B cell (primary cell): ENCODE data around the gene SFXN4. TPM values are rescaled to one million over a fixed set of nuclear protein-coding genes. Genes with fewer than 3 reads are reported as not detected.

Experiments used
- ATAC-seq: fragments of 200-7000 bp; cut with Tn5 transposase; one replicate; pipeline ENCODE4 v1.10.0; 2021; ENCODE audit warnings: low read depth, mild to moderate bottlenecking, moderate number of reproducible peaks, moderate library complexity
- CTCF ChIA-PET: fragments of 350-600 bp; sonication (Branson Sonifier 250); formaldehyde crosslinking; loops from one replicate; lab custom pipeline; 2021; ENCODE audit warnings: antibody characterized with exemption, inconsistent platforms; lab: Charles Lee
- POLR2A ChIA-PET: fragments of 350-600 bp; sonication (Branson Sonifier 250); formaldehyde crosslinking; loops from one replicate; lab custom pipeline; 2021; ENCODE audit warnings: antibody characterized with exemption; lab: Charles Lee
- DNase-seq: peaks from one replicate; pipeline ENCODE4 v3.0.0; 2013
- H2AFZ ChIP-seq: 2 replicates; pipeline ENCODE4 v1.6.1; 2012; ENCODE audit warnings: mild to moderate bottlenecking, low read depth, low read length; ENCODE audit not compliant: insufficient read depth, poor library complexity, severe bottlenecking
- H3K27ac ChIP-seq, 2 donors: 1 replicate in 1 of 2; 2 replicates in 1 of 2; pipeline ENCODE4 v1.5.1; 2012 to 2013; ENCODE audit warnings: low read length in 2 of 2, mild to moderate bottlenecking in 2 of 2, moderate library complexity in 1 of 2
- H3K27me3 ChIP-seq, 4 experiments: fragments of 200-600 bp in 1 of 4; sonication (generic) in 1 of 4; replicated peaks in 1 of 4; 1 replicate in 2 of 4; 2 replicates in 2 of 4; pipeline versions ENCODE4 v1.6.1 to v1.7.0; 2013 to 2016; ENCODE audit warnings: low read length in 3 of 4, mild to moderate bottlenecking in 2 of 4, mixed read lengths in 1 of 4, moderate library complexity in 1 of 4; ENCODE audit not compliant: insufficient read depth in 4 of 4, control insufficient read depth in 3 of 4; ENCODE audit errors: control extremely low read depth in 1 of 4
- H3K36me3 ChIP-seq, 2 experiments: replicated peaks in 1 of 2; 1 replicate in 1 of 2; 2 replicates in 1 of 2; pipeline versions ENCODE4 v1.6.1 to v1.7.1; 2013; ENCODE audit warnings: low read length in 1 of 2; ENCODE audit not compliant: insufficient read depth in 2 of 2, control insufficient read depth in 1 of 2; ENCODE audit errors: control extremely low read depth in 1 of 2, extremely low read depth in 1 of 2
- H3K4me1 ChIP-seq, 2 donors: fragments of 200-600 bp in 1 of 2; sonication (generic) in 1 of 2; 1 replicate in 1 of 2; 2 replicates in 1 of 2; pipeline versions ENCODE4 v1.5.1 to v1.6.1; 2013 to 2017; ENCODE audit warnings: low read length in 2 of 2; ENCODE audit not compliant: control insufficient read depth in 2 of 2, insufficient read depth in 2 of 2
- H3K4me2 ChIP-seq: replicated peaks from 2 replicates; pipeline ENCODE3; 2012; ENCODE audit warnings: mild to moderate bottlenecking, low read depth, low read length; ENCODE audit not compliant: poor library complexity, severe bottlenecking
- H3K4me3 ChIP-seq, 5 experiments: fragments of 200-600 bp in 1 of 5; sonication (generic) in 1 of 5; 1 replicate in 3 of 5; 2 replicates in 2 of 5; pipeline versions ENCODE4 v1.5.1 to v1.7.0; 2011 to 2016; ENCODE audit warnings: low read length in 4 of 5, mild to moderate bottlenecking in 4 of 5, low read depth in 2 of 5, control low read depth in 1 of 5, moderate library complexity in 1 of 5; ENCODE audit not compliant: insufficient read depth in 1 of 5; ENCODE audit errors: control extremely low read depth in 1 of 5, extremely low read depth in 1 of 5
- H3K79me2 ChIP-seq: fragments of 200-600 bp; sonication (generic); one replicate; pipeline ENCODE4 v1.6.0; 2016; ENCODE audit warnings: low read length; ENCODE audit not compliant: control insufficient read depth, insufficient read depth
- H3K9ac ChIP-seq: fragments of 200-600 bp; sonication (generic); 2 replicates; pipeline ENCODE4 v1.6.1; 2017; ENCODE audit warnings: mild to moderate bottlenecking, low read length, moderate library complexity
- H3K9me3 ChIP-seq, 3 donors: one replicate each; pipeline versions ENCODE4 v1.6.1 to v1.7.1; 2013; ENCODE audit warnings: low read length in 2 of 3; ENCODE audit not compliant: control insufficient read depth in 2 of 3, insufficient read depth in 1 of 3; ENCODE audit errors: control extremely low read depth in 1 of 3
- H4K20me1 ChIP-seq: 2 replicates; pipeline ENCODE4 v1.6.0; 2012; ENCODE audit warnings: mild to moderate bottlenecking, low read length; ENCODE audit not compliant: insufficient read depth, control insufficient read depth, poor library complexity, severe bottlenecking
- H3K27ac Mint-ChIP-seq: one replicate; pipeline ENCODE4 v1.8.0; 2021; ENCODE audit warnings: mixed read lengths
- H3K27me3 Mint-ChIP-seq: one replicate; pipeline ENCODE4 v1.8.0; 2021; ENCODE audit warnings: mixed read lengths
- H3K4me1 Mint-ChIP-seq: one replicate; pipeline ENCODE4 v1.8.0; 2021; ENCODE audit warnings: mixed read lengths
- H3K4me3 Mint-ChIP-seq: one replicate; pipeline ENCODE4 v1.8.0; 2021; ENCODE audit warnings: mixed read lengths
- H3K9me3 Mint-ChIP-seq: one replicate; pipeline ENCODE4 v1.8.0; 2022; ENCODE audit warnings: mixed read lengths; ENCODE audit not compliant: insufficient read depth
- EZH2 ChIP-seq: IDR thresholded peaks from 2 replicates; pipeline ENCODE4 v1.6.1; 2012; ENCODE audit warnings: borderline replicate concordance, low read depth, mild to moderate bottlenecking, moderate library complexity, low read length; ENCODE audit not compliant: insufficient read depth, poor library complexity, severe bottlenecking
- WGBS: methylation state at CpG from one replicate; pipeline ENCODE4 v1.1.5; 2013; ENCODE audit warnings: missing lambda C conversion rate; ENCODE audit not compliant: insufficient coverage; 5-methylcytosine and 5-hydroxymethylcytosine counted together
- intact Hi-C: fragments of 100-400 bp; cut with micrococcal nuclease; formaldehyde crosslinking; loops from one replicate; pipeline ENCODE4 v1.10.0; 2022
- polyA plus RNA-seq: library from polyadenylated mRNA; depleted of rRNA; stranded (reverse); fragments of >200 nt; gene quantifications from 2 replicates; pipeline ENCODE4 v1.2.3, GENCODE V29; 2012
- total RNA-seq, 2 donors: library from RNA; stranded (reverse); fragments of 120-200 nt in 1 of 2; gene quantifications; 1 replicate in 1 of 2; 2 replicates in 1 of 2; pipeline versions ENCODE4 v1.2.3 to v1.2.4, GENCODE V29; 2013 to 2022
- TF ChIP-seq, protein P1 (sequence below): fragments of 200-600 bp; IDR thresholded peaks from one replicate; pipeline ENCODE4 v1.8.0; 2022; ENCODE audit warnings: antibody characterized with exemption, mild to moderate bottlenecking

SFXN4 gene
- total and polyA plus RNA-seq, 2 donors (not counting 1 experiment from before 2014, with no cell fraction given) = 9.8 to 15.4 TPM

DNA sequence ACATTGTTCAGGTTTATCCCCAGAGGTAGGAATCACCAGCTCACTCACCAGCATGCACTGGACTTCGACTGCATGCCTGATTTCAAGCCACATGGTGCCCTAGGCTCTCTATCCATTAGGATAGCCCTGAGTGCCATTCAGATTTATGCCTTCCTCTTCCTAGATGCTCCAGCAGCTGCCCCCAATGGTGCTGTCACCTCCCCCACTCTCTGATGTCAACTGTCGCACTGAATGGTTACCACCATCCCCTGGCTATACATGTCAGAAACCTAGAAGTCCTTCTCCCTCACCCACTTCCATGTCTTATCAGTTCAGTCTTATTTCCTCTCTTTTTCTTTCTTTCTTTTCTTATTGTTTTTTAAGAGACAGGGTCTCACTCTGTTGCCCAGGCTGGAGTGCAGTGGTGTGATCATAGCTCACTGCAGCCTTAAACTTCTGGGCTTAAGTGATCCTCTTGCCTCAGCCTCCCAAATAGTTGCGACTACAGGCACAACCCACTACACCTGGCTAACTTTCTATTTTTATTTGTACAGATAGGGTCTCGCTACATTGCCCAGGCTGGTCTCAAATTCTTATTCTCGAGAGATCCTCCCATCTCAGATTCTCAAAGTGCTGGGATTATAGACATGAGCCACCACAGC, 2.9 kb downstream of the SFXN4 start:
- Histone ChIP-seq H3K9me3 (no peaks in the 10 kb centered on the region), H2AFZ (no peak overlapping the region), H3K4me2 (no peak overlapping the region), H4K20me1 (no peaks in the 10 kb centered on the region), H3K27me3 (no peaks in the 10 kb centered on the region), H3K4me3 (no peak overlapping the region), H3K36me3 (peaks cover 0 to 20% of the 10 kb centered on the region in 2 experiments), H3K9ac (no peak overlapping the region), H3K27ac (no peak overlapping the region), H3K79me2 (no peaks in the 10 kb centered on the region), H3K4me1 (peaks cover 7 to 19% of the 10 kb centered on the region in 2 donors)
- no peak for DNase-seq
- Mint-ChIP-seq H3K27me3 (no peaks in the 10 kb centered on the region), H3K9me3 (no peaks in the 10 kb centered on the region), H3K4me3 (no peak overlapping the region), H3K27ac (no peak overlapping the region), H3K4me1 (peaks cover 20% of the 10 kb centered on the region)
- ChIA-PET CTCF (no interaction called here), POLR2A (no interaction called here)
- TF ChIP-seq EZH2 = no peak
- TF ChIP-seq, protein P1, sequence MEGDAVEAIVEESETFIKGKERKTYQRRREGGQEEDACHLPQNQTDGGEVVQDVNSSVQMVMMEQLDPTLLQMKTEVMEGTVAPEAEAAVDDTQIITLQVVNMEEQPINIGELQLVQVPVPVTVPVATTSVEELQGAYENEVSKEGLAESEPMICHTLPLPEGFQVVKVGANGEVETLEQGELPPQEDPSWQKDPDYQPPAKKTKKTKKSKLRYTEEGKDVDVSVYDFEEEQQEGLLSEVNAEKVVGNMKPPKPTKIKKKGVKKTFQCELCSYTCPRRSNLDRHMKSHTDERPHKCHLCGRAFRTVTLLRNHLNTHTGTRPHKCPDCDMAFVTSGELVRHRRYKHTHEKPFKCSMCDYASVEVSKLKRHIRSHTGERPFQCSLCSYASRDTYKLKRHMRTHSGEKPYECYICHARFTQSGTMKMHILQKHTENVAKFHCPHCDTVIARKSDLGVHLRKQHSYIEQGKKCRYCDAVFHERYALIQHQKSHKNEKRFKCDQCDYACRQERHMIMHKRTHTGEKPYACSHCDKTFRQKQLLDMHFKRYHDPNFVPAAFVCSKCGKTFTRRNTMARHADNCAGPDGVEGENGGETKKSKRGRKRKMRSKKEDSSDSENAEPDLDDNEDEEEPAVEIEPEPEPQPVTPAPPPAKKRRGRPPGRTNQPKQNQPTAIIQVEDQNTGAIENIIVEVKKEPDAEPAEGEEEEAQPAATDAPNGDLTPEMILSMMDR = no peak
- 100% methylated on average over 2 of the region's 5 CpGs for WGBS
- intact Hi-C loops = no loop called here
- ATAC-seq = no peak

DNA sequence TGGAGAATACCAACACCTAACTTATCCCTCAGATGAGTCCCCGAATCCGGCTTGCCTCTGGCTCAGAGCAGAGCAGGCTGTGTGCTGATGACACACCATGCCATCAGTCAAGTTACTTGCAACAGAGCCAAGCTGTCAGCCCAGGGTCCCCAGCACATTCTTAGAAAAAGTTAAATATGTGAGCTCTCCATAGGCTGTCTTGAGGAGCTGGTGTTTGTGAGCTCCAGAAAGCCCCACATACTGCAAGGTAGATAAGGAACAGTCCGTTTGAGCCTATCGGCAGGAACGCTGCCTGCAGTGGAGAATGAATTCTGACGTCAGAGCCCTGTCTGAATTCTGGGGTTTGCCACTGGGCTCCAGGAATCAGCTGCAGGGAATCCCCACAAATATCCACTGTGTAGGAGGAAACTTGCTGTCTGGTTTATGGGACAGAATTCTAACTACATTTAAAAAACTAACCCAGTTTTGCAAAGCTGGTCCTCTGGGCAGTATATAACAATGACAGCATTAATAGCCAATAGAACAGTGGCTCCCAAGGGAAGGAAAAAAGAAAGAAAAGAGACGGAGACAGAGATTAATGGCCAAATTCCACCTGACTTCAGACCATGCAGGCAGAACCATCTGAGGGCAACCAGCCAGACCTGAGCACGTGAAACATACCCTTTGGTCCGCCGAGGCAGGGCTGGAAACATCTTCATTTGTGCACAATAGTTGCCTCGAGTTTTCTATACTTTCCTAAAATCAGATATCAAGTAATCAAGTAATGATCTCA, 3.6 kb downstream of the SFXN4 start:
- intact Hi-C loops = no loop called here
- no peak overlapping the region for H3K4me2 ChIP-seq
- H3K4me3 ChIP-seq = no peak overlapping the region
- H3K27ac ChIP-seq = no peak overlapping the region
- H3K27me3 ChIP-seq = no peaks in the 10 kb centered on the region
- no peak overlapping the region for H2AFZ ChIP-seq
- H3K9me3 ChIP-seq = no peaks in the 10 kb centered on the region
- WGBS = 95% methylated on average over 5 of the region's 11 CpGs
- H3K79me2 ChIP-seq = no peaks in the 10 kb centered on the region
- TF ChIP-seq, protein P1 = no peak
- no peak for TF ChIP-seq EZH2
- POLR2A ChIA-PET = interaction anchor here (0.6 kb wide), 1 partner anchor 129 kb away, joined by 8 read pairs; no protein-coding TSS in a partner anchor
- no peaks in the 10 kb centered on the region for H4K20me1 ChIP-seq
- H3K36me3 ChIP-seq = peaks cover 0 to 20% of the 10 kb centered on the region in 2 experiments
- Mint-ChIP-seq H3K4me1 (peaks cover 20% of the 10 kb centered on the region), H3K27me3 (no peaks in the 10 kb centered on the region), H3K4me3 (no peak overlapping the region), H3K9me3 (no peaks in the 10 kb centered on the region), H3K27ac (no peak overlapping the region)
- no peak for ATAC-seq
- CTCF ChIA-PET = interaction anchor here (0.7 to 1.7 kb wide), 3 partner anchors 11 to 328 kb away, joined by 3 to 4 read pairs (median 3); no protein-coding TSS in a partner anchor
- H3K4me1 ChIP-seq = peaks cover 7 to 19% of the 10 kb centered on the region in 2 donors
- H3K9ac ChIP-seq = no peak overlapping the region
- DNase-seq = no peak
